Endothelial cell of umbilical vein (primary cell): Measurements from ENCODE around the gene DISP1. TPM values are rescaled to one million over a fixed set of nuclear protein-coding genes. Genes with fewer than 3 reads are reported as not detected.

Experiments used
- BruUV-seq: library from RNA; stranded (reverse); fragments of 400-500 nt; replicated peaks from 2 replicates; lab custom pipeline; 2021; lab: Mats Ljungman, UMichigan
- CTCF ChIA-PET: fragments of 300-600, 350-600 bp; sonication (Branson Sonifier 250); formaldehyde crosslinking; loops from one replicate; lab custom pipeline; 2021; ENCODE audit warnings: antibody characterized with exemption, inconsistent platforms; lab: Charles Lee
- POLR2A ChIA-PET: fragments of 300-600, 350-600 bp; sonication (Branson Sonifier 250); formaldehyde crosslinking; loops from one replicate; lab custom pipeline; 2021; ENCODE audit warnings: antibody characterized with exemption, inconsistent platforms; lab: Charles Lee
- DNase-seq: peaks from one replicate; pipeline ENCODE4 v3.0.0-alpha.2; 2011; ENCODE audit warnings: low read depth, low spot score
- FAIRE-seq: peaks from 2 replicates; lab custom pipeline; 2011; peaks lifted over from hg19 to GRCh38; lab: Jason Lieb, UNC
- H2AFZ ChIP-seq: 2 replicates; pipeline ENCODE4 v1.6.0; 2012; ENCODE audit warnings: low read depth, low read length, control low read depth, inconsistent platforms
- H3K27ac ChIP-seq: 2 replicates; pipeline ENCODE4 v1.5.1; 2011; ENCODE audit warnings: low read depth, mild to moderate bottlenecking, control low read depth, low read length, moderate library complexity; ENCODE audit not compliant: insufficient read depth
- H3K27me3 ChIP-seq, 2 experiments: 2 replicates each; pipeline versions ENCODE4 v1.6.0 to v1.6.1; 2011; ENCODE audit warnings: low read length in 2 of 2, mixed read lengths in 1 of 2; ENCODE audit not compliant: control insufficient read depth in 2 of 2, insufficient read depth in 2 of 2
- H3K36me3 ChIP-seq, 2 experiments: 2 replicates in 1 of 2; 3 replicates in 1 of 2; pipeline ENCODE4 v1.5.1; 2011; ENCODE audit warnings: low read length in 2 of 2, mild to moderate bottlenecking in 1 of 2, moderate library complexity in 1 of 2; ENCODE audit not compliant: control insufficient read depth in 2 of 2, insufficient read depth in 2 of 2; ENCODE audit errors: extremely low read depth in 1 of 2
- H3K4me1 ChIP-seq: 3 replicates; pipeline ENCODE4 v1.5.1; 2011; ENCODE audit warnings: mild to moderate bottlenecking, low read length; ENCODE audit not compliant: control insufficient read depth, insufficient read depth; ENCODE audit errors: extremely low read depth
- H3K4me2 ChIP-seq: 2 replicates; pipeline ENCODE4 v1.6.1; 2011; ENCODE audit warnings: low read length, control low read depth, mixed read lengths; ENCODE audit not compliant: insufficient read depth
- H3K4me3 ChIP-seq, 3 experiments: fragments of 200-600 bp in 1 of 3; sonication (generic), shearing (Covaris generic) in 1 of 3; replicated peaks in 1 of 3; 2 replicates each; pipeline ENCODE4 v1.5.1; 2011 to 2016; ENCODE audit warnings: control low read depth in 3 of 3, low read length in 3 of 3, mild to moderate bottlenecking in 2 of 3, inconsistent platforms in 1 of 3, low read depth in 1 of 3, moderate library complexity in 1 of 3; ENCODE audit not compliant: insufficient read depth in 1 of 3
- H3K79me2 ChIP-seq: 2 replicates; pipeline ENCODE4 v1.6.0; 2012; ENCODE audit warnings: low read length, inconsistent platforms; ENCODE audit not compliant: control insufficient read depth, insufficient read depth
- H3K9ac ChIP-seq: replicated peaks from 2 replicates; pipeline ENCODE3; 2011; ENCODE audit warnings: low read length, control low read depth; ENCODE audit not compliant: insufficient read depth; ENCODE audit errors: extremely low read depth
- H3K9me1 ChIP-seq: replicated peaks from 3 replicates; pipeline ENCODE4 v1.6.0; 2011; ENCODE audit warnings: mild to moderate bottlenecking, low read length; ENCODE audit not compliant: control insufficient read depth, insufficient read depth; ENCODE audit errors: extremely low read depth
- H3K9me3 ChIP-seq: replicated peaks from 2 replicates; pipeline ENCODE4 v1.5.1; 2012; ENCODE audit warnings: low read length, inconsistent platforms; ENCODE audit not compliant: control insufficient read depth, insufficient read depth
- H4K20me1 ChIP-seq: replicated peaks from 2 replicates; pipeline ENCODE3; 2011; ENCODE audit warnings: mild to moderate bottlenecking, low read length; ENCODE audit not compliant: control insufficient read depth, insufficient read depth; ENCODE audit errors: extremely low read depth
- CTCF ChIP-seq, 2 donors: IDR thresholded peaks; 1 replicate in 1 of 2; 2 replicates in 1 of 2; pipeline ENCODE4 v1.5.1; 2011; ENCODE audit warnings: low read length in 2 of 2, mild to moderate bottlenecking in 2 of 2, moderate library complexity in 2 of 2, control low read depth in 1 of 2, inconsistent platforms in 1 of 2, low read depth in 1 of 2; ENCODE audit not compliant: insufficient read depth in 1 of 2; ENCODE audit errors: extremely low read depth in 1 of 2
- EZH2 ChIP-seq: IDR thresholded peaks from 2 replicates; pipeline ENCODE4 v1.6.1; 2012; ENCODE audit warnings: borderline replicate concordance, low read depth, mild to moderate bottlenecking, moderate library complexity, low read length, inconsistent platforms; ENCODE audit not compliant: severe bottlenecking
- FOS ChIP-seq: IDR thresholded peaks from 2 replicates; pipeline ENCODE4 v1.6.1; 2011; ENCODE audit warnings: mild to moderate bottlenecking, low read length, moderate library complexity, borderline replicate concordance; ENCODE audit not compliant: insufficient read depth
- GATA2 ChIP-seq: IDR thresholded peaks from 2 replicates; pipeline ENCODE4 v1.7.0; 2011; ENCODE audit warnings: low read depth, mild to moderate bottlenecking, moderate library complexity, mixed read lengths, low read length; ENCODE audit not compliant: insufficient read length, insufficient read depth
- MYC ChIP-seq: IDR thresholded peaks from one replicate; pipeline ENCODE4 v1.6.1; 2011; ENCODE audit warnings: mild to moderate bottlenecking, low read depth, low read length
- dilution Hi-C: fragments of 300-500 bp; cut with MboI; formaldehyde crosslinking; loops from one replicate; pipeline ENCODE4 v1.15.0; 2019; ENCODE audit warnings: low sequenced_read_pairs; ENCODE audit not compliant: extremely low pct_ligation_motif_present
- intact Hi-C: fragments of 100-400 bp; cut with micrococcal nuclease; formaldehyde crosslinking; loops from one replicate; pipeline ENCODE4 v1.10.0; 2022
- polyA plus RNA-seq, 4 experiments: library from polyadenylated mRNA; depleted of rRNA in 3 of 4; stranded (reverse) in 3 of 4; unstranded in 1 of 4; fragments of >200 nt; gene quantifications; 2 replicates each; pipeline versions ENCODE4 v1.2.1 to v1.2.3, GENCODE V29; 2011 to 2012; ENCODE audit warnings: missing spikeins in 1 of 4
- total RNA-seq: library from RNA; stranded (reverse); gene quantifications from 2 replicates; pipeline ENCODE4 v1.2.3, GENCODE V29; 2021
- TF ChIP-seq, protein P1 (sequence below): IDR thresholded peaks from 2 replicates; pipeline ENCODE4 v1.6.1; 2011; ENCODE audit not compliant: insufficient read depth, insufficient read length

Gene DISP1
- total and polyA plus RNA-seq, 2 donors (not counting 3 experiments of a cell fraction or from before 2014, with no cell fraction given), result 3.9 TPM

DNA sequence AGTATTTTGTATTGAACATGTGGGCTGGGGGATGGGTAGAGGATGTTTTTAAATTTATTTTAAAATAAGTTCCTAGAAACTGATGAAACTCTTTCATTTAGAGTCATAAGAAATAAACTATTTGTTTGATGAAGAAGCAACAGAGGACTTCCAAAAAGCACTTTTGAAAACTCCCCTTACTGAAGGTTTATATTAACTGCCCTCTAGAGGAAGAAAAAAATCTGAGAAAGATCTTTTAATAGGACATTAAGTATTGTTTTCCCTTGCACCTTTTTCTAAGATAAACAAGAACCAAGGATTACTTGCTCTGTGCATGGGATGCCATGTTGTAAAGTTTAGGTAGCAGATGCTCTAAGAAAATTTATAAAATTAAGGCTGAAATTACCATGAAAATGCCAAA lies 14.1 kb downstream of the DISP1 start:
- CTCF ChIA-PET, result no interaction called here
- intact Hi-C loops, result no loop called here
- BruUV-seq, result no TSS peak

More for the DNA sequence above, 14.1 kb downstream of the DISP1 start:
- Histone ChIP-seq H3K9me1 (no peaks in the 10 kb centered on the region), H3K27me3 (no peaks in the 10 kb centered on the region), H3K4me1 (no peaks in the 10 kb centered on the region), H4K20me1 (no peaks in the 10 kb centered on the region), H3K79me2 (no peaks in the 10 kb centered on the region), H3K9ac (no peak overlapping the region), H3K27ac (no peak overlapping the region), H3K4me3 (no peak overlapping the region), H3K36me3 (no peaks in the 10 kb centered on the region), H3K4me2 (no peak overlapping the region), H2AFZ (no peak overlapping the region), H3K9me3 (no peaks in the 10 kb centered on the region)
- no peak for FAIRE-seq
- POLR2A ChIA-PET, result no interaction called here
- no peak for DNase-seq
- dilution Hi-C loops, result no loop called here
- no peak for TF ChIP-seq MYC
- no peak for TF ChIP-seq GATA2
- no peak for TF ChIP-seq CTCF (IDR thresholded peaks at IDR 0.05; ENCODE audit: extremely low read depth in 1 of 2, insufficient read depth in 1 of 2, low read depth in 1 of 2, low read length in 2 of 2)
- TF ChIP-seq, protein P1, sequence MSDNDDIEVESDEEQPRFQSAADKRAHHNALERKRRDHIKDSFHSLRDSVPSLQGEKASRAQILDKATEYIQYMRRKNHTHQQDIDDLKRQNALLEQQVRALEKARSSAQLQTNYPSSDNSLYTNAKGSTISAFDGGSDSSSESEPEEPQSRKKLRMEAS, result no peak
- TF ChIP-seq FOS, result no peak
- TF ChIP-seq EZH2, result no peak
